Measurements from ENCODE around the gene FGGY.

DNA sequence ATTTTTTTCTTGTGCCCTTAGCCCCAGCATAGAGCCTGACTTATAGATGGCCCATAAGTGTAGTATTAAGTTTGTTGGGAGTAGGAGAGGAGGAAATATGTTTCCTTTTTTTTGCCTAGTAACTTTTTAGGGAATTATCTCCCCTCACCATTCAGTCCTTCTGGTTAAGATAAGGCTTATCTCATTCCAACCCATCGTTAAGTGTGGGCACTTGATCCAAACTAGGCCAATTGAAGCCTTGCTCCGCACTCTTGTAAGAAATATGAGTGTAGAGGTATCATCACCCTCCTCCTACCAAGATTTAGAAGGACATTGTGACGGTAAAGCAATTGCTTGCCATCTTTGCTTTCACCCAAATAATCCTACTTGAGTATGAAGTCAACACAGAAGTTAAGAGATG, 8.8 kb upstream of the FGGY start:
- TF ChIP-seq, protein P1, sequence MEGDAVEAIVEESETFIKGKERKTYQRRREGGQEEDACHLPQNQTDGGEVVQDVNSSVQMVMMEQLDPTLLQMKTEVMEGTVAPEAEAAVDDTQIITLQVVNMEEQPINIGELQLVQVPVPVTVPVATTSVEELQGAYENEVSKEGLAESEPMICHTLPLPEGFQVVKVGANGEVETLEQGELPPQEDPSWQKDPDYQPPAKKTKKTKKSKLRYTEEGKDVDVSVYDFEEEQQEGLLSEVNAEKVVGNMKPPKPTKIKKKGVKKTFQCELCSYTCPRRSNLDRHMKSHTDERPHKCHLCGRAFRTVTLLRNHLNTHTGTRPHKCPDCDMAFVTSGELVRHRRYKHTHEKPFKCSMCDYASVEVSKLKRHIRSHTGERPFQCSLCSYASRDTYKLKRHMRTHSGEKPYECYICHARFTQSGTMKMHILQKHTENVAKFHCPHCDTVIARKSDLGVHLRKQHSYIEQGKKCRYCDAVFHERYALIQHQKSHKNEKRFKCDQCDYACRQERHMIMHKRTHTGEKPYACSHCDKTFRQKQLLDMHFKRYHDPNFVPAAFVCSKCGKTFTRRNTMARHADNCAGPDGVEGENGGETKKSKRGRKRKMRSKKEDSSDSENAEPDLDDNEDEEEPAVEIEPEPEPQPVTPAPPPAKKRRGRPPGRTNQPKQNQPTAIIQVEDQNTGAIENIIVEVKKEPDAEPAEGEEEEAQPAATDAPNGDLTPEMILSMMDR (IDR thresholded peaks at IDR 0.05) = no peak
- no peak for TF ChIP-seq POLR2AphosphoS5 (IDR thresholded peaks at IDR 0.05)
- no peak for TF ChIP-seq EP300 (IDR thresholded peaks at IDR 0.05)

Measured in esophagus muscularis mucosa (tissue), 4 donors.